ENCODE results near the gene CPPED1.

The CPPED1 gene

DNA sequence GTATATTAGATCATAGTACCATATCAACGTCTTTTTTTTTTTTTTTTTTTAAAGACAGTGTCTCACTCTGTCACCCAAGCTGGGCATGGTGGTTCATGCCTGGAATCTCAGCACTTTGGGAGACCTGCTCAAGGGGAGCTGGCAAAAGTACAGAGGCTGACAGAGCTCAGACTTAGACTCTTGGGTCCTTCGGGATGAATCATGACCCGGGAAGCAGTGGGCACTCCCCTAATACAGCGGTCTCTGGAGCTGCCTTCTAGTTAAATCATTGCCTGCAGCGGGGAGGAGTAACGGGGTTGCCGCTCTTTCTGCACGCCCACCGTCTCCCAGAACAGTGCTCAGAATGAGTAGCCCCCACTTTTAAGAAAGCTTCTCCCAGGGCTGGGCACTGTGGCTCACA, 174.4 kb downstream of the CPPED1 start:
- H3K4me1 Mint-ChIP-seq, result no peaks in the 10 kb centered on the region
- H3K4me3 Mint-ChIP-seq, result no peak overlapping the region
- H3K9me3 Mint-ChIP-seq, result no peaks in the 10 kb centered on the region
- DNase-seq, result no peak
- CTCF ChIA-PET, result no interaction called here
- no peak overlapping the region for H3K27ac Mint-ChIP-seq
- H3K27me3 Mint-ChIP-seq, result peaks cover 40% of the 10 kb centered on the region
- H3K36me3 Mint-ChIP-seq, result no peaks in the 10 kb centered on the region

- Mint-ChIP-seq H3K27me3 (peaks cover 32% of the 10 kb centered on the region), H3K27ac (no peak overlapping the region), H3K4me1 (no peaks in the 10 kb centered on the region), H3K4me3 (no peak overlapping the region), H3K36me3 (no peaks in the 10 kb centered on the region), H3K9me3 (no peaks in the 10 kb centered on the region)
- CTCF ChIA-PET, result no interaction called here
- no peak for DNase-seq
Measured at GRCh38 chr16:12628536-12628935, 175.2 kb downstream of the CPPED1 start.

DNA sequence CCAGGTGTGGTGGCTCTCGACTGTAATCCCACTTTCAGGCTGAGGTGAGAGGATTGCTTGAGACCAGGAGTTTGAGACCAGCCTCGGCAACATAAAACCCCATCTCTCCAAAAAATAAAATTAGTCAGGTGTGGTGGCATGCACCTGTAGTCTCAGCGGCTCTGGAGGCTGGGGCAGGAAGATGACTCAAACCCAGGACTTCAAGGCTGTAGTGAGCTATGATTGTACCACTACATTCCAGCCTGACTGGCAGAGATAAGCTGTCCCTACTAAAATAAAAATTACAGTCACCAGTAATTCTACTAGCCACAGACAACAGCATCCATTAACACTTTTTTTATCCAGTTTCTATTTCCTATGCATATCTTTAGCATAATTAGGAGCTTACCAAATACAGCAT, 176.3 kb downstream of the CPPED1 start:
- CTCF ChIA-PET, result no interaction called here
- no peak overlapping the region for H3K4me3 Mint-ChIP-seq
- no peaks in the 10 kb centered on the region for H3K4me1 Mint-ChIP-seq
- DNase-seq, result no peak
- no peaks in the 10 kb centered on the region for H3K36me3 Mint-ChIP-seq
- H3K27ac Mint-ChIP-seq, result no peak overlapping the region
- H3K9me3 Mint-ChIP-seq, result no peaks in the 10 kb centered on the region
- peaks cover 27% of the 10 kb centered on the region for H3K27me3 Mint-ChIP-seq

DNA sequence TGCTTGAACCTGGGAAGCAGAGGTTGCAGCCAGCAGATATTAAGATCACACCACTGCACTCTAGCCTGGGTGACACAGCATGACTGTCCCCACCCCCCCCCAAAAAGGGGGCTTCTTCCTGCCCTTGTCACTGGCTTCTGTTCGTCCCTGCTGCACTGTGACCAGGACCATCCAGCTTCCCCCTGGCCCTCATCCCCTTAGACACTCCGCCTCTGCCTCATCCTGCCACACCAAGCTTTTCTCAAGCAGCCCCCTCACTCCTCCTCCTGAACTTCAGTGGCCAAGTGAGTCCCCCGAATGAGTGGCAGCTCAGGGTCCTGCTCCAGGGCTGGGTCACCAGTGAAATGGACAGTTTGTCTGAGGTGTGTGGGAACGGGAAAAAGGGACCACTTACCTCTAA, 177.3 kb downstream of the CPPED1 start:
- H3K27ac Mint-ChIP-seq, result no peak overlapping the region
- H3K4me3 Mint-ChIP-seq, result no peak overlapping the region
- DNase-seq, result no peak
- H3K36me3 Mint-ChIP-seq, result no peaks in the 10 kb centered on the region
- H3K9me3 Mint-ChIP-seq, result no peaks in the 10 kb centered on the region
- H3K4me1 Mint-ChIP-seq, result no peaks in the 10 kb centered on the region
- H3K27me3 Mint-ChIP-seq, result peaks cover 31% of the 10 kb centered on the region
- CTCF ChIA-PET, result no interaction called here

- H3K4me1 Mint-ChIP-seq, result no peaks in the 10 kb centered on the region
- CTCF ChIA-PET, result no interaction called here
- H3K36me3 Mint-ChIP-seq, result no peaks in the 10 kb centered on the region
- DNase-seq, result no peak
- no peaks in the 10 kb centered on the region for H3K9me3 Mint-ChIP-seq
- H3K27me3 Mint-ChIP-seq, result peaks cover 26% of the 10 kb centered on the region
- H3K4me3 Mint-ChIP-seq, result no peak overlapping the region
- no peak overlapping the region for H3K27ac Mint-ChIP-seq
Measured at GRCh38 chr16:12625716-12626115, 178.0 kb downstream of the CPPED1 start.

- Mint-ChIP-seq H3K4me3 (no peak overlapping the region), H3K27ac (no peak overlapping the region), H3K9me3 (no peaks in the 10 kb centered on the region), H3K27me3 (peaks cover 20% of the 10 kb centered on the region), H3K36me3 (no peaks in the 10 kb centered on the region), H3K4me1 (no peaks in the 10 kb centered on the region)
- no peak for DNase-seq
- CTCF ChIA-PET, result no interaction called here
Measured at GRCh38 chr16:12625068-12625467, 178.6 kb downstream of the CPPED1 start.

- Mint-ChIP-seq H3K27ac (no peak overlapping the region), H3K27me3 (peaks cover 17% of the 10 kb centered on the region), H3K4me3 (no peak overlapping the region), H3K4me1 (no peaks in the 10 kb centered on the region), H3K9me3 (no peaks in the 10 kb centered on the region), H3K36me3 (no peaks in the 10 kb centered on the region)
- CTCF ChIA-PET, result no interaction called here
- no peak for DNase-seq
Measured at GRCh38 chr16:12620150-12620549, 183.5 kb downstream of the CPPED1 start.

DNA sequence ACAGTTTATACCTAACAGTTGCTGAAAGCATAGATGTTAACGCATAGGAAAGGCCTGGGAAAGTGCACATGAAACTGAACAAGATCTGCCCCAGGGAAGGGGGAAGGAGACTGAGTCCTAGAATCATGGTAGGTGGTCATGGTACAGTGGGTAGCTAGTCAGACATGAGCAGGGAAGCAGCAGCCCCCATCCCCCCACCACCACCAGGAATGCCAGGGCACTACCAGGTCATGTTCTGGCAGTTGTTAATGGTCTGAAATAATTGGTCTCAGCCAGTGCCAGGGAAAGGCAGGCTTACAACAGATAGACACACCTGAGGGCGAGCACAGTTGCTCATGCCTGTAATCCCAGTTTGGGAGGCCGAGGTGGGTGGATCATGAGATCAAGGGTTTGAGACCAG, 185.2 kb downstream of the CPPED1 start:
- Mint-ChIP-seq H3K4me1 (peaks cover 5% of the 10 kb centered on the region), H3K9me3 (no peaks in the 10 kb centered on the region), H3K27me3 (peaks cover 17% of the 10 kb centered on the region), H3K36me3 (no peaks in the 10 kb centered on the region), H3K27ac (no peak overlapping the region), H3K4me3 (no peak overlapping the region)
- CTCF ChIA-PET, result no interaction called here
- no peak for DNase-seq

GRCh38 chr16:12617401-12617819, 186.3 kb downstream of the CPPED1 start:
- Mint-ChIP-seq H3K27me3 (peaks cover 28% of the 10 kb centered on the region), H3K4me3 (no peak overlapping the region), H3K4me1 (peaks cover 8% of the 10 kb centered on the region), H3K36me3 (no peaks in the 10 kb centered on the region), H3K9me3 (no peaks in the 10 kb centered on the region), H3K27ac (no peak overlapping the region)
- DNase-seq, result no peak
- CTCF ChIA-PET, result no interaction called here

DNA sequence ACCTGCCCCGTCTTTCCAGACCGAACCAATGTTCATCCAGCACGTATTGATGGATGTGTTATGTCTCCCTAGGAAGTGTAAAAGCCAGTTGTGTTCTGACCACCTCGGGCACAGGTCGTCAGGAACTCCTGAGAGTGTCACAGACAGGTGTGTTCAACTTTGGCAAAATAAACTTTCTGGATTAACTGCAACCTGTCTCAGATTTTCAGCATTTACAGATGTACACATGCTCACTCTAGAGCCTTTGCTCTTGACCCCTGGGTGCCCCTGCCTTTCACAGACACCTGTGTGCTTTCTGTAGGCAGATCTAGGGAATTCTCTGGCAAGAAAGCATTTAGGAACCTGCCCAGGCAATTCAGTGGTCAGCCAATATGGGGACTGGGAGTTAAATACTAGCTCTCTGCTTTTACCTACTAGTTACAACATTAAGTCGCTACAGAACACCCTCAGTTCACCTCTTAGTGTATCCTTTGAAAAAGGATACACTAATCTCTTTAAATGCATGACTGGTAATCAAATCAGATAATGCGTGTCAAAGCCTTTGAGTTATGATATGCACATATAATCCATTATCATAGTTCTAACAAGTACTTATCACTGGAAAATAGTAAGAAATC, 188.9 kb downstream of the CPPED1 start:
- H3K4me3 Mint-ChIP-seq, result no peak overlapping the region
- H3K27ac Mint-ChIP-seq, result no peak overlapping the region
- H3K27me3 Mint-ChIP-seq, result peaks cover 25% of the 10 kb centered on the region
- CTCF ChIA-PET, result no interaction called here
- no peak for DNase-seq
- H3K9me3 Mint-ChIP-seq, result no peaks in the 10 kb centered on the region
- peaks cover 8% of the 10 kb centered on the region for H3K4me1 Mint-ChIP-seq
- H3K36me3 Mint-ChIP-seq, result no peaks in the 10 kb centered on the region

DNA sequence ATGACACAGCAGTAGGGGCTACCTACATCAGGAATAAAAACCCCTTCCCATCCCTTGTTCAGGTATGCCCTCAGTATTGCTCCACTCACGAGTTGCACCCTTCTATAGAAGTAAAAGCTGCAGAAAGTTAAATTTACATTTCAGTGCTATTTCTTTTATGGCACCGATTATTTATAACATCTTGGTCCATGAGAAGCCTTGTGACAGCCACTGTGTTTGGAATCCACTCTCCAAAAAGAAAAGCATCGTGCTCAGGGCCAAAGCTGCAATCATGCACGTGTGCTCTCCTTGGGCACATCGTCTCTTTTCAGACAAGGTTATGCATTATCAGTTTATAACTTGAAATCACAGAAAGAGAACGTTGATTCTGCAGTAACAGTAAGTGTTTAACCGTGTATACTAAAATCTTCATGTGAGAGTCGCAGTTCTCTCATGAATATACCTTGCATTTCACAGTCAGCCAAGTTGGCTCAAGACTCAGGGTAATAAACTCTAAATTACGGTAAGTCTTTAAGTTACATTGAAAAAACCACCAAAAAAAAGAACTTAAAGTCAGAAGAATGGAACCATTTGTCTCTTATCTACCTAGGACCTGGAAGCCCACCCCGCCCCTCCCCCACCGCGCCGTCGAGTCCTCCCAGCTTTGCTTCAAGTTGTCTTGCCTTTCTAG, 189.6 kb downstream of the CPPED1 start:
- CTCF ChIA-PET, result no interaction called here
- Mint-ChIP-seq H3K9me3 (no peaks in the 10 kb centered on the region), H3K27ac (no peak overlapping the region), H3K4me1 (peaks cover 8% of the 10 kb centered on the region), H3K36me3 (no peaks in the 10 kb centered on the region), H3K27me3 (peaks cover 20% of the 10 kb centered on the region), H3K4me3 (no peak overlapping the region)
- no peak for DNase-seq

- DNase-seq, result no peak
- Mint-ChIP-seq H3K36me3 (no peaks in the 10 kb centered on the region), H3K27ac (no peak overlapping the region), H3K9me3 (no peaks in the 10 kb centered on the region), H3K4me3 (no peak overlapping the region), H3K4me1 (peaks cover 8% of the 10 kb centered on the region), H3K27me3 (peaks cover 18% of the 10 kb centered on the region)
- CTCF ChIA-PET, result no interaction called here
Measured at GRCh38 chr16:12613131-12613991, 190.3 kb downstream of the CPPED1 start.

DNA sequence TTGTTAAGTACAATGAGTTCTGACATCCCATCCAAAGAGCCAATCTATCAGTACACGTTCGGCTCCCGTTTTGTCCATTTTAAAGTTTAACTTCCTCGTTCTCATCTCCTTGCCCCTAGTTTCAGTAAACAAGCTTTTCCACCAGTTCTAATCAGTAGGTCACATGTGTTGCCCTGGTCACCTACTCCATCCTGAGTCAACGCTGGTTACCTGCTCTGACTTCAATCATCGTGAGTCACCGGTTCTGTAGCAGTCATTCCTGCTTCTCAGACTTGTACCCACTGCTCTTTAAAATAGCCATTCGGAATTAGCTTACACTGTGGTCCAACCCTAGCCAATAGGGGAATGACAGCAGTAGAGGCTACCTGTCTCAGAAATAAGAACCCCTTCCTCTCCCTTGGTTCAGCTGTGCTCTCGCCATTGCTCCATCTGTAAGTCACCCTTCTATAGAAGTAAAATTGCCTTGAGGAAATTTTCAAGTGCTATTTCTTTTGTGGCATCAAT, 191.0 kb downstream of the CPPED1 start:
- no peak for DNase-seq

DNA sequence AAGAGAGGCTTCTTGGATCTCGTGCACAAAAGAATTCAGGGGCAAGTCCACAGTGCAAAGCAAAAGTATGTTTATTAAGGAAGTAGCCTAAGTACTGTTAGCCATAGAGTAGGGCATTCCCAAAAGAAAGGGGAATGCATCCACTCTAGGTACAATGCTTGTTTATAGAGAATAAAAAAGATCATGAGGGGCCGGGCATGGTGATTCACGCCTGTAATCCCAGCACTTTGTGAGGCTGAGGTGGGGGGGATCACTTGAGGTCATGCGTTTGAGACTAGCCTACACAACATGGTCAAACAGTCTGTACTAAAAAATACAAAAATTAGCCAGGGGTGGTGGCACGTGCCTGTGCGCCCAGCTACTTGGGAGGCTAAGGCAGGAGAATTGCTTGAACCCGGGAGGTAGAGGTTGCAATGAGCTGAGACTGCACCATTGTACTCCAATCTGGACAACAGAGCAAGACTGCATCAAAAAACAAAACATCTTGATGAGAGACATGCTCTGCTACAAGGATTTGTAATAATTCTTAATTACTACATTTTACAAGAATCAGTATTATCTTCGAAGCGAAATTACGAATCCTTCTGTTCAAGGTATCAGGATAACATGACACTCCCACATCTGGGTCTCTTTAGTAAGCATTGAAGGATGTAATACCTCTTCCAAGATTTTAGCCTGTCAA, 191.6 kb downstream of the CPPED1 start:
- DNase-seq, result no peak
- H3K4me1 Mint-ChIP-seq, result peaks cover 8% of the 10 kb centered on the region

More for the DNA sequence above, 191.0 kb downstream of the CPPED1 start:
- CTCF ChIA-PET, result no interaction called here
- H3K27me3 Mint-ChIP-seq, result peaks cover 19% of the 10 kb centered on the region
- no peak overlapping the region for H3K4me3 Mint-ChIP-seq
- H3K4me1 Mint-ChIP-seq, result peaks cover 8% of the 10 kb centered on the region
- H3K9me3 Mint-ChIP-seq, result no peaks in the 10 kb centered on the region
- H3K36me3 Mint-ChIP-seq, result no peaks in the 10 kb centered on the region
- no peak overlapping the region for H3K27ac Mint-ChIP-seq

More for the DNA sequence above, 191.6 kb downstream of the CPPED1 start:
- CTCF ChIA-PET, result no interaction called here
- H3K9me3 Mint-ChIP-seq, result no peaks in the 10 kb centered on the region
- no peak overlapping the region for H3K27ac Mint-ChIP-seq
- H3K36me3 Mint-ChIP-seq, result no peaks in the 10 kb centered on the region
- no peak overlapping the region for H3K4me3 Mint-ChIP-seq
- H3K27me3 Mint-ChIP-seq, result peaks cover 25% of the 10 kb centered on the region

All from activated naive CD4-positive, alpha-beta T cell treated with anti-CD3 and anti-CD28 coated beads, Interleukin-2, amount 10 ng/mL, durations not matched to agents 7 days and 5 days (primary cell).